A673 (cell line): ENCODE results near the gene SPACA5.

Experiments
- CTCF ChIP-seq: fragments of 300-800, 200-600 bp; sonication (generic); conservative IDR thresholded peaks from 2 replicates; pipeline ENCODE4 v1.5.1; 2017; ENCODE audit warnings: low read depth, mild to moderate bottlenecking, antibody characterized with exemption, low read length, moderate library complexity, mixed read lengths
- EZH2 ChIP-seq: fragments of 200-600 bp; sonication (generic); IDR thresholded peaks from 2 replicates; pipeline ENCODE4 v1.6.1; 2017; ENCODE audit warnings: borderline replicate concordance, low read depth, mild to moderate bottlenecking, mixed read lengths, antibody characterized with exemption, low read length; ENCODE audit not compliant: poor library complexity, severe bottlenecking

- no peak for TF ChIP-seq CTCF
- no peak for TF ChIP-seq EZH2
These were observed 3.9 kb upstream of the SPACA5 start for GRCh38 chrX:48002929-48003328.
